HepG2 (cell line): ENCODE measurements around the gene GPATCH3. TPM values are rescaled to one million over a fixed set of nuclear protein-coding genes. Genes with fewer than 3 reads are reported as not detected.

ENCODE experiments used
- ATAC-seq: fragments of 200-7000 bp; cut with Tn5 transposase; 3 replicates; pipeline ENCODE4 v1.9.1; 2020; ENCODE audit warnings: mild to moderate bottlenecking, moderate library complexity
- BruUV-seq: library from RNA; stranded (reverse); fragments of 400-500 nt; replicated peaks from 2 replicates; lab custom pipeline; 2021; lab: Mats Ljungman, UMichigan
- CTCF ChIA-PET: fragments of 300-600 bp; formaldehyde crosslinking; extraction: SDS; loops from one replicate; lab custom pipeline; 2021; ENCODE audit warnings: low total read pairs, inconsistent platforms, low intra/inter-chr PET ratio; lab: Yijun Ruan, JAX
- POLR2A ChIA-PET: fragments of 350-600 bp; sonication (Branson Sonifier 250); formaldehyde crosslinking; loops from one replicate; lab custom pipeline; 2020; ENCODE audit warnings: antibody characterized with exemption, inconsistent platforms; lab: Yijun Ruan, JAX
- DNase-seq: peaks from one replicate; pipeline ENCODE4 v3.0.0-alpha.2; 2015; ENCODE audit warnings: low spot score
- FAIRE-seq: peaks from 3 replicates; lab custom pipeline; 2011; peaks lifted over from hg19 to GRCh38; lab: Jason Lieb, UNC
- H2AFZ ChIP-seq: one replicate; pipeline ENCODE4 v1.6.1; 2011; ENCODE audit warnings: low read length, inconsistent platforms
- H3K27ac ChIP-seq: fragments of 300-600 bp; 3 replicates; pipeline ENCODE4 v1.8.0; 2011; ENCODE audit warnings: mixed run types, mild to moderate bottlenecking, mixed read lengths, low read length, inconsistent platforms; ENCODE audit not compliant: insufficient read depth; ENCODE audit errors: extremely low read length
- H3K27me3 ChIP-seq, 2 experiments: fragments of 200-600 bp in 1 of 2; 2 replicates in 1 of 2; 3 replicates in 1 of 2; pipeline versions ENCODE4 v1.6.0 to v1.8.0; 2011; ENCODE audit warnings: low read length in 2 of 2, mild to moderate bottlenecking in 2 of 2, moderate library complexity in 2 of 2, inconsistent platforms in 1 of 2; ENCODE audit not compliant: insufficient read depth in 2 of 2, control insufficient read depth in 1 of 2
- H3K36me3 ChIP-seq, 2 experiments: fragments of 200-600 bp in 1 of 2; replicated peaks in 1 of 2; 2 replicates in 1 of 2; 3 replicates in 1 of 2; pipeline versions ENCODE4 v1.5.1 to v1.8.0; 2011; ENCODE audit warnings: low read length in 2 of 2, inconsistent platforms in 1 of 2; ENCODE audit not compliant: insufficient read depth in 2 of 2, control insufficient read depth in 1 of 2
- H3K4me1 ChIP-seq: 2 replicates; pipeline ENCODE4 v1.5.1; 2012; ENCODE audit warnings: low read length, inconsistent platforms; ENCODE audit not compliant: insufficient read depth
- H3K4me2 ChIP-seq: 2 replicates; pipeline ENCODE4 v1.6.0; 2011; ENCODE audit warnings: low read depth, low read length, inconsistent platforms
- H3K4me3 ChIP-seq, 3 experiments: fragments of 200-600 bp in 1 of 3; sonication (generic), shearing (Covaris generic) in 1 of 3; replicated peaks in 1 of 3; 2 replicates each; pipeline ENCODE4 v1.5.1; 2011 to 2016; ENCODE audit warnings: low read length in 3 of 3, inconsistent platforms in 2 of 3, low read depth in 2 of 3, mild to moderate bottlenecking in 2 of 3, control low read depth in 1 of 3, mixed read lengths in 1 of 3; ENCODE audit not compliant: insufficient read depth in 1 of 3
- H3K79me2 ChIP-seq: one replicate; pipeline ENCODE4 v1.6.1; 2011; ENCODE audit warnings: low read length, inconsistent platforms; ENCODE audit not compliant: insufficient read depth
- H3K9ac ChIP-seq: 2 replicates; pipeline ENCODE4 v1.6.0; 2011; ENCODE audit warnings: mild to moderate bottlenecking, low read depth, low read length, inconsistent platforms; ENCODE audit not compliant: insufficient read depth
- H3K9me3 ChIP-seq: 2 replicates; pipeline ENCODE4 v1.5.1; 2012; ENCODE audit warnings: mild to moderate bottlenecking, low read length
- H4K20me1 ChIP-seq: 2 replicates; pipeline ENCODE4 v1.6.0; 2011; ENCODE audit warnings: inconsistent platforms, mild to moderate bottlenecking, low read length, moderate library complexity; ENCODE audit not compliant: insufficient read depth
- AKAP8 ChIP-seq: sonication (generic); formaldehyde crosslinking; IDR thresholded peaks from 2 replicates; pipeline ENCODE4 v1.5.1; 2020; ENCODE audit warnings: mild to moderate bottlenecking, missing genetic modification reagents
- SALL2 ChIP-seq: sonication (generic); formaldehyde crosslinking; IDR thresholded peaks from 2 replicates; pipeline ENCODE4 v1.8.1; 2023; ENCODE audit warnings: mild to moderate bottlenecking, missing genetic modification reagents, inconsistent platforms
- ZNF33B ChIP-seq: sonication (generic); formaldehyde crosslinking; IDR thresholded peaks from 2 replicates; pipeline ENCODE4 v1.5.1; 2020; ENCODE audit warnings: mild to moderate bottlenecking, missing genetic modification reagents
- ZNF674 ChIP-seq: sonication (generic); formaldehyde crosslinking; IDR thresholded peaks from 2 replicates; pipeline ENCODE4 v1.5.0; 2020; ENCODE audit warnings: low read depth, mild to moderate bottlenecking, missing genetic modification reagents
- WGBS: methylation state at CpG from one replicate; pipeline ENCODE4 v1.1.6; 2017; ENCODE audit warnings: low lambda C conversion rate; 5-methylcytosine and 5-hydroxymethylcytosine counted together
- in situ Hi-C: cut with HindIII; loops from 2 replicates; pipeline ENCODE4 v1.10.0; 2017; ENCODE audit warnings: low pct_unique_long_range_greater_than_20kb; ENCODE audit not compliant: extremely low pct_ligation_motif_present
- intact Hi-C: fragments of 100-400 bp; cut with micrococcal nuclease; formaldehyde crosslinking; loops from one replicate; pipeline ENCODE4 v1.10.0; 2022; ENCODE audit not compliant: unreplicated experiment
- polyA plus RNA-seq, 8 experiments: library from polyadenylated mRNA; depleted of rRNA in 3 of 8; stranded (reverse) in 7 of 8; unstranded in 1 of 8; fragments of >200 nt; fragmentation: Illumina TruSeq in 4 of 8; extraction: Trizol in 4 of 8; gene quantifications; 2 replicates each; pipeline versions ENCODE4 v1.2.1 to v1.2.3, GENCODE V29; 2011 to 2016; ENCODE audit warnings: low read depth in 4 of 8, missing spikeins in 1 of 8, mixed read lengths in 1 of 8; ENCODE audit not compliant: insufficient read depth in 1 of 8
- total RNA-seq, 5 experiments: library from RNA; depleted of rRNA; stranded (reverse); fragments of >200 nt; fragmentation: Illumina TruSeq; extraction: Trizol; gene quantifications; 2 replicates each; pipeline ENCODE4 v1.2.3, GENCODE V29; 2016; ENCODE audit warnings: low read depth in 1 of 5
- TF ChIP-seq, protein P1 (sequence below): IDR thresholded peaks from 2 replicates; pipeline ENCODE4 v1.6.1; 2016; ENCODE audit warnings: mild to moderate bottlenecking, missing biosample characterization, missing genetic modification reagents
- TF ChIP-seq, protein P2 (sequence below): IDR thresholded peaks from 2 replicates; pipeline ENCODE4 v1.6.1; 2016; ENCODE audit warnings: missing biosample characterization, missing genetic modification reagents, low read depth
- TF ChIP-seq, protein P3 (sequence below): sonication (generic); formaldehyde crosslinking; IDR thresholded peaks from 2 replicates; pipeline ENCODE4 v1.9.0; 2022; ENCODE audit warnings: missing genetic modification reagents, mild to moderate bottlenecking, borderline replicate concordance

The GPATCH3 gene
- total and polyA plus RNA-seq, 2 of the 13 experiments (the other 11 are each of a cell fraction or from before 2014, with no cell fraction given), result 8.3 to 11.0 TPM

DNA sequence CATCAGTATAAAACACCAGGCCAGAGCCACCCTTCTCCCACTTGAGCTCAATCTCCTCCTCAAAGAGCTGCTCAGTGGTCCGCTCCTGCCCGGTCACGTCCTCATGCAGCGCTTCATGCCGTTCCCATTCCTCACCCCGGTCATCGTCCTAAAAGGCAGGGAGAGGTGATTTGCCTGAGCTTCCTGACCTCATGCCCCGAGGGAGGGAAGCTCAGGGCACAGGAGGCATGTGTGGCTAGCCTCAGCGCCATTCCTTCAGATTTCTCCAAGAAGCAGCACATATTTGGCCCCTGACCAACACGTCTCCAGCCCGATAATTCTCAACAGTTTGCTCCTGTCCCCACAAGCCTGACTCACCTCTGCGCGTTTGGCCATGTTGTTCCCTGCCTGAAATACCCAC, 6.0 kb downstream of the GPATCH3 start:
- no peaks in the 10 kb centered on the region for H3K9me3 ChIP-seq
- FAIRE-seq (no peak), DNase-seq (no peak), ATAC-seq (no peak)
- H3K4me2 ChIP-seq, result no peak overlapping the region
- POLR2A ChIA-PET, result interaction anchor here (1.3 to 1.7 kb wide), 2 partner anchors 20 to 102 kb away, joined by 4 read pairs; partner anchors contain the start of gene NR0B2
- CTCF ChIA-PET, result no interaction called here
- BruUV-seq, result no TSS peak
- WGBS, result 97% methylated on average over 13 of the region's 13 CpGs
- in situ Hi-C loops, result no loop called here
- H3K4me1 ChIP-seq, result peaks cover 25% of the 10 kb centered on the region
- peaks cover 24 to 52% of the 10 kb centered on the region in 2 experiments; a peak in 4 of 5 replicates for H3K36me3 ChIP-seq
- H3K27ac ChIP-seq, result no peak overlapping the region
- H2AFZ ChIP-seq, result no peak overlapping the region
- H3K4me3 ChIP-seq, result no peak overlapping the region
- no peaks in the 10 kb centered on the region for H4K20me1 ChIP-seq
- TF ChIP-seq, protein P1, sequence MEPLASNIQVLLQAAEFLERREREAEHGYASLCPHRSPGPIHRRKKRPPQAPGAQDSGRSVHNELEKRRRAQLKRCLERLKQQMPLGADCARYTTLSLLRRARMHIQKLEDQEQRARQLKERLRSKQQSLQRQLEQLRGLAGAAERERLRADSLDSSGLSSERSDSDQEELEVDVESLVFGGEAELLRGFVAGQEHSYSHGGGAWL (CRISPR knock-in tag), result no peak
- no peak for TF ChIP-seq ZNF33B
- TF ChIP-seq ZNF674 (CRISPR knock-in tag), result no peak
- TF ChIP-seq AKAP8 (CRISPR knock-in tag), result no peak
- TF ChIP-seq SALL2 (CRISPR knock-in tag), result no peak
- TF ChIP-seq, protein P2, sequence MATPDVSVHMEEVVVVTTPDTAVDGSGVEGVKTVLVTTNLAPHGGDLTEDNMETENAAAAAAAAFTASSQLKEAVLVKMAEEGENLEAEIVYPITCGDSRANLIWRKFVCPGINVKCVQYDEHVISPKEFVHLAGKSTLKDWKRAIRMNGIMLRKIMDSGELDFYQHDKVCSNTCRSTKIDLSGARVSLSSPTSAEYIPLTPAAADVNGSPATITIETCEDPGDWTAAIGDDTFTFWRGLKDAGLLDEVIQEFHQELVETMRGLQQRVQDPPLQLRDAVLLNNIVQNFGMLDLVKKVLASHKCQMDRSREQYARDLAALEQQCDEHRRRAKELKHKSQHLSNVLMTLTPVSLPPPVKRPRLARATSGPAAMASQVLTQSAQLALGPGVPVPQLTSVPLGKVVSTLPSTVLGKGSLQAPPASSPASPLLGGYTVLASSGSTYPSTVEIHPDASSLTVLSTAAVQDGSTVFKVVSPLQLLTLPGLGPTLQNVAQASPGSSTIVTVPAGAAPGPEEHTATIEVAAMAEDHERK (CRISPR knock-in tag), result no peak
- TF ChIP-seq, protein P3, sequence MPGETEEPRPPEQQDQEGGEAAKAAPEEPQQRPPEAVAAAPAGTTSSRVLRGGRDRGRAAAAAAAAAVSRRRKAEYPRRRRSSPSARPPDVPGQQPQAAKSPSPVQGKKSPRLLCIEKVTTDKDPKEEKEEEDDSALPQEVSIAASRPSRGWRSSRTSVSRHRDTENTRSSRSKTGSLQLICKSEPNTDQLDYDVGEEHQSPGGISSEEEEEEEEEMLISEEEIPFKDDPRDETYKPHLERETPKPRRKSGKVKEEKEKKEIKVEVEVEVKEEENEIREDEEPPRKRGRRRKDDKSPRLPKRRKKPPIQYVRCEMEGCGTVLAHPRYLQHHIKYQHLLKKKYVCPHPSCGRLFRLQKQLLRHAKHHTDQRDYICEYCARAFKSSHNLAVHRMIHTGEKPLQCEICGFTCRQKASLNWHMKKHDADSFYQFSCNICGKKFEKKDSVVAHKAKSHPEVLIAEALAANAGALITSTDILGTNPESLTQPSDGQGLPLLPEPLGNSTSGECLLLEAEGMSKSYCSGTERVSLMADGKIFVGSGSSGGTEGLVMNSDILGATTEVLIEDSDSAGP (CRISPR knock-in tag), result no peak
- peaks cover 29% of the 10 kb centered on the region for H3K79me2 ChIP-seq
- intact Hi-C loops, result no loop called here
- no peak overlapping the region for H3K9ac ChIP-seq
- H3K27me3 ChIP-seq, result no peaks in the 10 kb centered on the region
